GM19452 (cell line): Measurements from ENCODE around the gene KIF6.
"Not testable (repeated sequence)": the region's sequence is repeated elsewhere in the genome, so short reads cannot be mapped to it uniquely, and the experiment has no call there.

ENCODE experiments used
- ATAC-seq: cut with Tn5 transposase; IDR thresholded peaks from one replicate; pipeline ENCODE4 v1.9.1; 2021; ENCODE audit not compliant: unreplicated experiment

The KIF6 gene

GRCh38 chr6:39509831-39510230 is 215.4 kb downstream of the KIF6 start:
- ATAC-seq, result not testable (repeated sequence)

DNA sequence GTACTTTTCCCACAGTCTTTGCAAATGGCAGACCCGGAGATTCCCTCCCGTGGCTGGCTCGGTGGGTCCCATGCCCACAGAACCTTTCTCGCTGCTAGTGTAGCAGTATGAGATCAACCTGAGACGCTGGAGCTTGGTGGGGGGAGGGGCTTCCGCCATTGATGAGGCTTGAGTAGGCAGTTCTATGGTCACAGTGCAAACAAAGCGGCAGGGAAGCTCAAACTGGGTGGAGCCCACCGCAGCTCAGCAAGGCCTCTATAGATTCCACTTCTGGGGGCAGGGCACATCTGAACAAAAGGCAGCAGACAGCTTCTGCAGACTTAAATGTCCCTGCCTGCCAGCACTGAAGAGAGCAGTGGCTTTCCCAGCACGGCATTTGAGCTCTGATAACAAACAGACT is 216.7 kb downstream of the KIF6 start:
- ATAC-seq, result no peak

GRCh38 chr6:39507331-39507998 is 217.7 kb downstream of the KIF6 start:
- ATAC-seq, result no peak

DNA sequence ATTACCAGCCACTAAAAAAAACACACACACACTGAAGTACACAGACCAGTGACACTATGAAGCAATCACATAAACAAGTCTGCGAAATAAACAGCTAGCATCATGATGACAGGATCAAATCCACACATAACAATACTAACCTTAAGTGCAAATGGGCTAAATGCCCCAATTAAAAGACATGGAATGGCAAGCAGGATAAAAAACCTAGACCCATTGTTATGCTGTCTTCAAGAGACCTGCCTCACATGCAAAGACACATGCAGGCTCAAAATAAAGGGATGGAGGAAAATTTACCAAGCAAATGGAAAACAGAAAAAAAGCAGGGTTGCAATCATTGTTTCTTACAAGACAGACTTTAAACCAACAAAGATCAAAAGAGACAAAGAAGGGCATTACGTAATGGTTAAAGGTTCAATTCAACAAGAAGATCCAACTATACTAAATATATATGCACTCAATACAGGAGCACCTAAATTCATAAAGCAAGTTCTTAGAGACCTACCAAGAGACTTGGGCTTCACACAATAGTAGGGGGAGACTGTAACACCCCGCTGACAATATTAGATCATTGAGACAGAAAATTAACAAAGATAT is 222.7 kb downstream of the KIF6 start:
- not testable (repeated sequence) for ATAC-seq

- no peak for ATAC-seq
Observed at GRCh38 chr6:39499053-39499452, 226.2 kb downstream of the KIF6 start.

- ATAC-seq, result no peak
Observed at GRCh38 chr6:39498096-39498495, 227.1 kb downstream of the KIF6 start.

GRCh38 chr6:39496915-39497314 is 228.3 kb downstream of the KIF6 start:
- no peak for ATAC-seq

DNA sequence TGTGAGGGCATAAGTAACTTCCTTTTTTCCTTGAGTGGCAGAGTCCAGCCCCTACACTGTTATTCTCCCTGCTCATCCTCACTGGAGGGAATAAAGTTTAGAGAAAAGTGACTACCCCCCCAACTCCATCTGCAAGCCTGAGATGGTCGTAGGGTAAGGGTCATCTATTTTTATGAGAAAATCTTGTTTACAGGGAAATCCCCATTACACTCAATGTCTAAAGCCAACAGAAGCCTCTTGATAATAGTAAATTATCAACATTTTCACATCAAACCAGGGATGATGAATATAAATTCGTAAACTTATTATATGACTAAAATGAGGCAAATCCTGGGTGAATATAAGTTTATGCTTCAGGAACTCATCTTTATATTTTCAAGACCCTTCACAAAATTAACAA is 228.8 kb downstream of the KIF6 start:
- ATAC-seq, result no peak

GRCh38 chr6:39495640-39496039 is 229.6 kb downstream of the KIF6 start:
- no peak for ATAC-seq

DNA sequence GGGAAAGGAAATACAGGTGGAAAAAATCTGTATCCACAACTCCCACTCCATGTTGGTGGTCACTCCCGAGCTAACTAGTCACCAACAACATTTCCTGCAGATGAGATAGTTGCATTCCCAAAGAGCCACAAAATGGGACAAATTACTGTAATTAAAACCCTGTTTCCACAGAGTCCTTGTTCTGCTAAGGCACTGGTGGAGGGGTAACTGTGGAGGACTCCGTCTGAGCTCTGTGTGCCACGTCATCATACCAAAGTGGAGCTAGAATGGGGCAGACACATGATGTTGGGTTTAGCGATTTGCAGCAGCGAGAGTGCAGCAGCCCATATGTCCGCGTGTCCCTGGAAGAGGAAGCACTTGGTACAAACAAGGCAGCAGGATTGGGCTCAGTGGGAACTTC is 230.2 kb downstream of the KIF6 start:
- no peak for ATAC-seq

DNA sequence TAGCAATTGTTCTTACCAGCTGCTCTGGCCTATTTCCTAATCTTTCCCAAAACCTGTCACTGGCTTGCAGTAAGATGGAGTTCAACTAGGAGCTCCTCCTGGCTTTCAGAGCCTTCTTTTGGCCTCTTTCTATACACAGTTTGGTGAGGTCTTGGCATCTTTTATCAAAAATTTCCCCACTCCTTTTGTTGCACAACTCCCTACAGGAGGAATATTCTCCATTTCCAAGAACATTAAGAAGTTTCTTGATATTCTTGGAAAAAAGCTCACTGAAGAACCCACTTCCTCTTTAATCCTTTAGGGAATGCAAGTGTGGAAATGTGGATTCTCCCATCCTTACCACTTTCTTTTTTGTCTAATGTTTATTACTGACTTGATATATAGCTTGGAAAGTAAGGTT is 231.4 kb downstream of the KIF6 start:
- no peak for ATAC-seq

DNA sequence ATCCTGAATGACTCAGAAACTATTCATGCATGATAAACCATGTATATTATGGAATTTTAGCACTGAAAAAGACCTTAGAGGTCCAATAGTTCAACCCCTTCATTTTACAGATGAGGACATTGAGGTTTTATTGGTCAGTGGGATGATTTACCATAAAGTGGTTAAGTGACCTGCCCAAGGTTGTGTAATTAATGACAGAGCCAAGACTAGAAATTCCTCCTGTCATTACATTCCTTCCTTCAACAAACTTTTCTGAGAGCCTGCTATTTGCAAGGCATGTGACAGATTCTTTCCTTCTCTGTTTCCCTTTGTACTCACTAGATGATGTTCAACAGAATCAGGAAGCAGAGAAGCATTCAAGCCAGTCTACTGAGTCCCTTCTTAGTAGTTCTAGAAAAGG is 232.0 kb downstream of the KIF6 start:
- ATAC-seq, result no peak

DNA sequence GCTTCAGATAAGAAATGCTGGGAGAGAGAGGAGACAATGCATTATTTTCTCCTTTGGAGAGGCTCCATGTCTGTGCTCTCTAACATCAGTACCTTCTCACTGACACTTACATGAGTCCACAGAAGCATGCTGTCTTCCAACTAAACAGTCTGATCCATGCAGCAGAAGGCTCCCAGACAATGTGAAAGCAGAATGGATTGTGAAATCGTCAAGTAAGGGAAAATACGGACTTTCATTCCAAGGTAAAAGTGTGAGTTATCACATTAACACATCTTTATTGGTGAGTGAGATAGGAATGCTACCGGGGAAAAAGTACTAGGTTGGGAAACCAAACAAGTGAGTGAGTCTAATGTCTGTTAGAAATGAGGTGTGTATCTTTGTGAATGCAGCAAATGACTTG is 235.1 kb downstream of the KIF6 start:
- ATAC-seq, result no peak

DNA sequence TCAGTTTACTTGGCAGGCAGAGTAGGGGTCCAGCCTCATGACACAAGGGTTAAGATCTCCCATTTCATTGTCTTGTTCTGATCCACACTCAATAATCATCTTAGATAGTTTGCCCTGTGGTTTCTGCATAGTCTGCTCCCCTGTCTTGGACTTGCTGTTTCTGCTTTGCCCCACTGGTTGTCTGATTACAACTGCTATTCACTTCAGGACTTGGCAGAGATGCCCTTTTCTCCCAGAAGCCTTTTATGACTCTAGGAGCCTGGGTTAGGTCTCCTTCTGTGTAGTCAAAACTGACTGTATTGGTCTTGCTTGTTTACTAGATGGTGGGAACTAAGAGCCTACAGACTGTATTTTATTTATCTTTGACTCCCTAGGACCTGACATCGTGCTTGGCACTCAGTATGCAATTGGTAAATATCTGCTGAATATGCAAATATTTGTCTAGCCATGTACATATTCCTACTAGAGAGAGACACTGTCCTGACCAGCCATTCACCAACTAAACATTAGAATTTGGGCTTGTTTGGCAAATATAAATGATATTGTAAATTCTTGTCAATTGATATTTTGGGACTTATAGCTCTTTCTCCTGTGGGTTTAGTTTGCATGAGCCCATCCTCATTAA is 236.8 kb downstream of the KIF6 start:
- ATAC-seq, result no peak

- no peak for ATAC-seq
Observed at GRCh38 chr6:39484276-39484675, 240.9 kb downstream of the KIF6 start.

GRCh38 chr6:39479819-39480218 is 245.4 kb downstream of the KIF6 start:
- not testable (repeated sequence) for ATAC-seq

- ATAC-seq, result no peak
Observed at GRCh38 chr6:39476670-39477069, 248.5 kb downstream of the KIF6 start.

GRCh38 chr6:39476151-39476550 is 249.1 kb downstream of the KIF6 start:
- no peak for ATAC-seq

- no peak for ATAC-seq
Observed at GRCh38 chr6:39471954-39472659, 253.1 kb downstream of the KIF6 start.

GRCh38 chr6:39470506-39470905 is 254.7 kb downstream of the KIF6 start:
- ATAC-seq, result no peak

- ATAC-seq, result no peak
Observed at GRCh38 chr6:39468385-39468784, 256.8 kb downstream of the KIF6 start.

- ATAC-seq, result no peak
Observed at GRCh38 chr6:39466631-39467030, 258.6 kb downstream of the KIF6 start.
